Nephron progenitor cell (in vitro differentiated cells): Measurements from ENCODE around the gene MTCL1.

Source experiments
- DNase-seq: peaks from one replicate; pipeline ENCODE4 v3.0.0; 2021
- H3K27ac Mint-ChIP-seq: 2 replicates; pipeline ENCODE4 v1.8.0; 2021; ENCODE audit warnings: mild to moderate bottlenecking, moderate library complexity, mixed read lengths
- H3K27me3 Mint-ChIP-seq: 2 replicates; pipeline ENCODE4 v1.8.0; 2021; ENCODE audit warnings: mild to moderate bottlenecking, low read depth, mixed read lengths; ENCODE audit not compliant: poor library complexity
- H3K36me3 Mint-ChIP-seq: 2 replicates; pipeline ENCODE4 v1.8.0; 2021; ENCODE audit warnings: low read depth, mixed read lengths
- H3K4me1 Mint-ChIP-seq: 2 replicates; pipeline ENCODE4 v1.8.0; 2021; ENCODE audit warnings: mixed read lengths
- H3K4me3 Mint-ChIP-seq: 2 replicates; pipeline ENCODE4 v1.8.0; 2021; ENCODE audit warnings: mild to moderate bottlenecking, moderate library complexity, mixed read lengths
- H3K9me3 Mint-ChIP-seq: 2 replicates; pipeline ENCODE4 v1.8.0; 2021; ENCODE audit warnings: mild to moderate bottlenecking, moderate library complexity, mixed read lengths
- CTCF ChIP-seq: fragments of 200-600 bp; sonication (generic); IDR thresholded peaks from 2 replicates; pipeline ENCODE4 v1.5.0; 2021; ENCODE audit warnings: antibody characterized with exemption

MTCL1 gene

GRCh38 chr18:8705238-8705960 lies at the start of gene MTCL1:
Gene MTCL1, plus strand, starts transcription at chr18:8705556. Its CDS starts 105 bp downstream, at chr18:8705661.
- peak; percentile 57 for DNase-seq
- Mint-ChIP-seq H3K4me3 (peak within 1 kb of the TSS; percentile 85), H3K27me3 (peaks cover 41% of the 10 kb centered on the region), H3K4me1 (peaks cover 53% of the 10 kb centered on the region), H3K36me3 (peaks cover under 1% of the 10 kb centered on the region), H3K9me3 (peaks cover under 1% of the 10 kb centered on the region), H3K27ac (no peak within 1 kb of the TSS)
- no peak for TF ChIP-seq CTCF

- peaks cover under 1% of the 10 kb centered on the region for H3K9me3 Mint-ChIP-seq
- peaks cover 46% of the 10 kb centered on the region for H3K27me3 Mint-ChIP-seq
- H3K4me1 Mint-ChIP-seq, result peaks cover 16% of the 10 kb centered on the region
- no peaks in the 10 kb centered on the region for H3K36me3 Mint-ChIP-seq
- H3K27ac Mint-ChIP-seq, result no peak overlapping the region
- no peak for TF ChIP-seq CTCF
- no peak for DNase-seq
- H3K4me3 Mint-ChIP-seq, result no peak overlapping the region
These were observed 49.1 kb upstream of the MTCL1 start for GRCh38 chr18:8656232-8656631.

GRCh38 chr18:8657050-8657820 lies 48.1 kb upstream of the MTCL1 start:
- TF ChIP-seq CTCF, result no peak
- Mint-ChIP-seq H3K9me3 (no peaks in the 10 kb centered on the region), H3K27me3 (peaks cover 50% of the 10 kb centered on the region), H3K4me1 (peaks cover 26% of the 10 kb centered on the region), H3K36me3 (no peaks in the 10 kb centered on the region), H3K4me3 (no peak overlapping the region), H3K27ac (no peak overlapping the region)
- no peak for DNase-seq

GRCh38 chr18:8657873-8658470 lies 47.4 kb upstream of the MTCL1 start:
- H3K27me3 Mint-ChIP-seq, result peaks cover 52% of the 10 kb centered on the region
- no peaks in the 10 kb centered on the region for H3K36me3 Mint-ChIP-seq
- no peak for TF ChIP-seq CTCF

GRCh38 chr18:8658858-8659485 lies 46.4 kb upstream of the MTCL1 start:
- no peak for TF ChIP-seq CTCF
- H3K36me3 Mint-ChIP-seq, result no peaks in the 10 kb centered on the region
- no peak overlapping the region for H3K4me3 Mint-ChIP-seq
- H3K9me3 Mint-ChIP-seq, result no peaks in the 10 kb centered on the region
- peaks cover 35% of the 10 kb centered on the region for H3K4me1 Mint-ChIP-seq
- no peak for DNase-seq
- H3K27me3 Mint-ChIP-seq, result peaks cover 51% of the 10 kb centered on the region
- H3K27ac Mint-ChIP-seq, result no peak overlapping the region

More at GRCh38 chr18:8657873-8658470, 47.4 kb upstream of the MTCL1 start:
- H3K9me3 Mint-ChIP-seq, result no peaks in the 10 kb centered on the region
- peak; percentile 13 for DNase-seq
- no peak overlapping the region for H3K4me3 Mint-ChIP-seq
- no peak overlapping the region for H3K27ac Mint-ChIP-seq
- peaks cover 33% of the 10 kb centered on the region for H3K4me1 Mint-ChIP-seq
